HG03066 (cell line): Measurements from ENCODE around the gene LCP1.
"Not testable (repeated sequence)": the region's sequence is repeated elsewhere in the genome, so short reads cannot be mapped to it uniquely, and the experiment has no call there.

Experiments
- ATAC-seq: cut with Tn5 transposase; IDR thresholded peaks from one replicate; pipeline ENCODE4 v1.9.1; 2021; ENCODE audit warnings: low read depth; ENCODE audit not compliant: unreplicated experiment

Gene LCP1, protein sequence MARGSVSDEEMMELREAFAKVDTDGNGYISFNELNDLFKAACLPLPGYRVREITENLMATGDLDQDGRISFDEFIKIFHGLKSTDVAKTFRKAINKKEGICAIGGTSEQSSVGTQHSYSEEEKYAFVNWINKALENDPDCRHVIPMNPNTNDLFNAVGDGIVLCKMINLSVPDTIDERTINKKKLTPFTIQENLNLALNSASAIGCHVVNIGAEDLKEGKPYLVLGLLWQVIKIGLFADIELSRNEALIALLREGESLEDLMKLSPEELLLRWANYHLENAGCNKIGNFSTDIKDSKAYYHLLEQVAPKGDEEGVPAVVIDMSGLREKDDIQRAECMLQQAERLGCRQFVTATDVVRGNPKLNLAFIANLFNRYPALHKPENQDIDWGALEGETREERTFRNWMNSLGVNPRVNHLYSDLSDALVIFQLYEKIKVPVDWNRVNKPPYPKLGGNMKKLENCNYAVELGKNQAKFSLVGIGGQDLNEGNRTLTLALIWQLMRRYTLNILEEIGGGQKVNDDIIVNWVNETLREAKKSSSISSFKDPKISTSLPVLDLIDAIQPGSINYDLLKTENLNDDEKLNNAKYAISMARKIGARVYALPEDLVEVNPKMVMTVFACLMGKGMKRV

DNA sequence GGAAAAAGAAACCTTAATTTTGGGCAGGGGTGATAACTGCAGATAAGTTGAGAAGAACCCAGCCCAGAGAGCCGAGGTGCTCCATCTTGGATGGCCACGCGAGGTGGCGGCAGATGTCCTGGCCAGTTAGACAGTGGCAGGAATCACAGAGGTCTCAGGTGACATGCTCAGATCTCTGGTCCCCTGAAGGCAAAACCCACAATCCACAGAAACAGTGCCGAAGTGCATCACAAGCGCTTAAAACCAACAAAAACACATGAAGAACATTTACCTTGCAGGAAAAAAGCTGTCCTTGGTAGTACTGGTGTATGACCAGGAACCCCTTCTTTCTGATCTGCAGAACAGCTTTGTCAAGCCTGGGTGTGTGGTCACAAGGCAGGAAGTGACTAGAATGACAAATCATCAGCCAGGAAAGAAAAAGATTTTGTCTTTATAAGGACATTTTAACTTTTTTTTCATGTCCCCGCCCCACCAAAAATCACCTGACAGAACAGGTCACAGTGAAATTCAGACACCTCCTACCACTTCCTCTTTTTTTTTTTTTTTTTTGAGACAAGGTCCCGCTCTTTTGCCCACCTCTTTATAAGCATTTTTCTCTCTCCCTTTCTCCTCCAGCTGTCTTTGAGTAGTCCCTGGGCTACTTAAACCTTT is at the start of gene LCP1:
TSS of gene LCP1 (minus strand) at position 338 of the 651 bp plus-strand sequence. CDS start 22,515 bp downstream, outside the sequence.
- ATAC-seq = peak; percentile 61

DNA sequence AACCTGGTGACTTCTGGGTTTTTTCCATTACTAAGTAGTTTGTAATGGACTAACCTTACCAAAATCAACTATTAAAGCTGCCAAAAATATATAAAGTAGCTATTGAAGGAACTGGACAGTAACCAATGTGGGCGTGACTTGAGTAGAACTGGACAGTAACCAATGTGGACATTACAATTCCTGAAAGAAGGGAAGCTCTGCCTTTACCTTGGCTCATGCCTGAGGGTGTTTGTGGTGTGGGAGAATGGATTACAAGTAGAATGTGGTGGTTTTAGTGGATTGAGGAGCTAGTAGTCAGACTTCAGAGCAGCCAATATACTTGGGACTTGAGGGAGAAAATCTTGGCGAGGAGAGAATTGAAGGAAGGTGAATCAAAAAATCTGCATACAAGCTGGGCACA is 47.3 kb upstream of the LCP1 start:
- ATAC-seq = no peak

GRCh38 chr13:46220234-46220633 is 38.3 kb upstream of the LCP1 start:
- ATAC-seq = not testable (repeated sequence)

DNA sequence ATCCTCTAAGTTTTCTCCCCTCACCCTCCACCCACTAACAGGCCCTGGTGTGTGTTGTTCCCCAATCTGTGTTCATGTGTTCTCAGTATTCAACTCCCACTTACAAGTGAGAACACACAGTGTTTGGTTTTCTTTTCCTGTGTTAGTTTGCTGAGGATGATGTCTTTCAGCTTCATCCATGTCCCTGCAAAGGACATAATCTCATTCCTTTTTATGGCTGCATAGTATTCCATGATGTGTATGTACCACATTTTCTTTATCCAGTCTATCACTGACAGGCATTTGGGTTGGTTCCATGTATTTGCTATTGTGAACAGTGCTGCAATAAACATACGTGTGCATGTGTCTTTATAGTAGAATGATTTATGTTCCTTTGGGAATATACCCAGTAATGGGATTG is 32.8 kb upstream of the LCP1 start:
- ATAC-seq = not testable (repeated sequence)

DNA sequence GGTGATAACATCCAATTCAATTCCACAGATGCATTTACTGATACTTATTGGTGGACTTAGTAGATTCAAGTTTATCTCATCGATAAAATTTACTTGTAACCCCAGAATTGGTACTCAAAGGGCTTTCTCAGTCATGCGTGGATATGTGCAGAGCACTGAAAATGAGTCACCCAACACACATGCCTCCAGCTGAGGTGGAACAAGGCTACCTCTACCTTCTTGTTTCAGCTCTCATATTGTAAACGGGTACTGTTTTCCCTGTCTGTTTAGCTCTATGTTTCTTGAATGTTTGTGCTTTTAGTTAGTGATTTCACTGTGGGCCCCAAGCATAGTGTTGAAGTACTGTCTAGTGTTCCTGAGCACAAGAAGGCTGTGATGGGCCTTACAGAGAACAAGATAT is 31.3 kb upstream of the LCP1 start:
- no peak for ATAC-seq

GRCh38 chr13:46211483-46212351 is 29.7 kb upstream of the LCP1 start, which contains the start of gene LRRC63:
TSS of gene LRRC63 (plus strand) at chr13:46211928. CDS start at chr13:46213035, 1,107 bp downstream.
- ATAC-seq = peak; percentile 94

DNA sequence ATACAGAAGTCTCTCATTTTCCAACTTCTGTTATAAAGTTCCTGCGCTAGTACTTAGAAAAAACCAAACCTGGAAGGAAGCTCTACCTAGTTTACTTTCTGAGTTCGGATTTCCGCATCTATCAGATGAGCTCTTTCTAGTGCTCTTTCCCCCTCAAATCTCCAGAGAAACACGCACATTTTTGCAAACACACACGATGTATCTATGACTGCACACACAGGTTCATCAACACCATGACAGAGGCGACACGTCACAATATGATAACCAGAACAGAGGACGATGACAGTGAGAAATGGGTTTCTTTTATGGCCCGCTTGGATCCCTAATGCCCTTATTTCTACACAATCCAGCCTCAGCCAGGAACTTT is 29.1 kb upstream of the LCP1 start:
- peak; percentile 29 for ATAC-seq

GRCh38 chr13:46210362-46211083 is 28.5 kb upstream of the LCP1 start:
- no peak for ATAC-seq

DNA sequence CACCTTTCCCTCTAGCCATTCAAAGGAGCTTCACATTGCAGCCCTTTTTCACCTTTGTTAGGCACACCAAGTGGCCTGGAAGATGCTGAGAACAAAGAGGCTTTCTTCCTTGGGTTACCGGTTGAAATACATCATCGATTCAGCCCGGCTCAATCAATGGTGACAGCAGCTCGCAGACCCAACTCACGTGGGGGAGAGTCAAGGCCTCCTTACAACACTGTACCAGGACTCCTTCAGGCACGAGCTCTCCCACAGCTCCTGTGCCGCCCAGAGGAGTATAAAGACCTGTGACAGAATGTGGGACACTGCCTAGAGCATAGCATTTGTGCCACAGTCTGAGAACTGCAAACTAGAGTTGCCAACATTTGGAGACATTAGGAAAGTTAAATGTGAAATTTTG is 25.9 kb upstream of the LCP1 start:
- ATAC-seq = no peak

DNA sequence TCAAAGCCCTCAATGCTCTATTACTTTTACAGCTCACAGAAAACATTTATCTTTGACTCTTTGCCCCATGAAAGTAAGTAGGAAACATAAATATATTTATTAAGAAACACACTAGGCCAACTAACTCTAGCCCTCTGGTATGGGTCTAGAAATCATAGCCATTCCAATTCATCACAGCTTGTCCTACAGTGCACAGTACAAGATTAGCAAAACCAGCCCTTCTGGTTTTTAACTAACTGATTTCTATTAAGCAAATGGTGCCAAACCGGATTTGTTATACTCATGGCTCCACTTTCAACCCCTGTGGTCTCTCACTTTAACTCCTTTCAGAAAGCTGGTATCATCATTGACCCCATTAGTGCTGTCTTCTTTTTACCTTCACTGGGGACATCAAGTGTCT is 24.2 kb upstream of the LCP1 start:
- ATAC-seq = no peak

GRCh38 chr13:46202966-46203365 is 21.0 kb upstream of the LCP1 start:
- ATAC-seq = no peak

DNA sequence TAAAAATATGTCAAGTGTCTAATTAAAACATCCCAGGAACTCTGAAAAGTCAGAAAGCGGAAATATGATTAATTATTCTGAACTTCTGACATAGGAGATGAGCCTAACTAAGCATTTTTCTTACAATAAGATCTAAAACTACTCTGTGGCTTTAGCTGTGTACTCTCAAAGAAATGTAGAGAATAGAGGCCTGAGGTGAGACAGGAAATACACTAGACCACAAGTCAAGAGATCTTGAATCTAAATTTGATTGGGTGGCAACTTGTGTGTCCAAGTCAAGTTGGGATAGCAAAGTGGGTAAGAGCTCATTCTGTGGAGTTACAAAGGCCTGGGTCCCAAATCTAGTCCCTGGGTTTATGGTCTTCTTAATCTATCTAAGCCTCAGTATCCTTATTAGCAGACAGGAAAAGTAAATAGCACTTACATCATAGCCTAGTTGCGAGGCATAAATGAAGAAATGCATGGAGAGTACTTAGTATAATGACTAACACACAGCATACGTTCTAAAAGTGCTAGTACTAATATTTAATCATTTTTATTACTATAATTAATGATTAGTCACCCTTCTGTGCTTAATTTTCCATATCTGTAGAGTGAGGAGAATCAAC is 20.3 kb upstream of the LCP1 start:
- no peak for ATAC-seq

DNA sequence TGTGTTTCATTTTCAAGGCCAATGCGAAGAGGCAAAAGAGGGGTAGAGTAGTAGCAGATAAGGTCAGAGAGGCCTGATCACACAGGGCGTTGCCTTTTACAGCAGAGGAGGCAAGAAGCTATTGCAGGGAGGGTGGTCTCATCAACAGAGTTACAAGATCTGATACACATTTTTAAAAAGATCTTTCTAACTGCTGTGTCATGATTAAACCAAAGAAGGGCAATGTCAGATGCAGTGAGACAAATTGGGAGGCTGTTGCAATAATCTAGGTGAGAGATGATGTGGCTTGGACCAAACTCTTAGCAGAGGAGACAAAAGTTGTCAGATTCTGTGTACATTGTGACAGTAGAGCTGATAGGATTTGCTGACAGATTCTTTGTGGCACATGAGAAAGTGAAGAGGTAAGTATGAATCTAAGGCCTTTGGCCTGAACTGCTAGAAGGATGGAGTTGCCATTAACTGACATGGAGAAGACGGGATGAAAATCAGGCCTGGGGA is 16.8 kb upstream of the LCP1 start:
- ATAC-seq = no peak

DNA sequence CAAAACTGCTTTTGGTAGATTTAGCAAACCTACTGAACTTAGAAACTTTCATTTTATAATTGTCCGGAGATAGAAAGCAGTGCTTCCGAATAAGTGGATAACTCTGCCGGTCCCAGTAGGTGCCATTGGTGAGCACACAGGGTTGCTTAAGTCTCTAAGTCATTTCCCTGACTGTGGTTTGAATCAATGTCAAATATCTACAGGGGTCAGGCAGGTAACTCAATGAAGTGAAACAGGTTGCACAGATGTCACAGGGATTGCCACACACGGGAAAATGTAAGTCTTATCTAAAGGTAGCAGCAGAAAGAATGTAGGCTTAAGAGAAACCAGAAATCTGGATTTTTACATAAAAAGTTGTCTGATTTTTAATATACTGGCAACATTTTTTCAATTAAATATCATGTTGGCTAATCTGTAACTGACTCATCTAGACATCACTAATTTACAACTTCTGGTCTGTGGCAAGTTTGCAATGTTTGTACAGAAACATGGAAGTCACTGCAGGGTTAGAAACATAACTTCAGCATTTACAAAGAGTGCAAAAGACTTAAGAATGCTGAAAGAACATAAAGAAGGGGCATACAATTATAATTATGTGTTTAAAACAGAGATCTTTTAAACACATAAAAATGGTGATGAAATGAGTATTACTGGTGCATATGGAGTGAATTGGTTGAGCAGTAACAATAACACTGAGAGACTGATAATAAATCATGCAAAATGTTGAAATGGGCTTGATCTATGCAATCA is 15.5 kb upstream of the LCP1 start:
- ATAC-seq = no peak

- no peak for ATAC-seq
Measured at GRCh38 chr13:46195016-46195415, 13.0 kb upstream of the LCP1 start.

GRCh38 chr13:46192412-46192811 is 10.4 kb upstream of the LCP1 start:
- no peak for ATAC-seq

DNA sequence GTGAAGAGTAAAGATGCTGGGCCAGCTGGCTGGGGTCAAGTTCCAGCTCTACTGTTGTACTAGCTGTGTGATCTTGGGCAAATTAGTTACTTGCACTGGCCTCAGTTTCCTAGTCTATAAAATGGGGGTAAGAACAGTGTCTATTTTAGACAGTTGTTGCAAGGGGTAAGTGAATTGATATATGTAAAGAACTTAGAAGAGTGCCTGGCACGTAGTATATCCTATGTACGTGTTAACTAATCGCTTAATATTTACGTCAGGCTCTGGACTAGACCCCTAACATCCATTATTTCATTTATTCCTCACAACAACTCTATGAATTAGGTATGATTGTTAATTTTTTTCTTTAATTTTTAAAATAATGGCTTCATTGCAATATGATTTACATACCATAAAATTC is 3.7 kb upstream of the LCP1 start:
- ATAC-seq = no peak

DNA sequence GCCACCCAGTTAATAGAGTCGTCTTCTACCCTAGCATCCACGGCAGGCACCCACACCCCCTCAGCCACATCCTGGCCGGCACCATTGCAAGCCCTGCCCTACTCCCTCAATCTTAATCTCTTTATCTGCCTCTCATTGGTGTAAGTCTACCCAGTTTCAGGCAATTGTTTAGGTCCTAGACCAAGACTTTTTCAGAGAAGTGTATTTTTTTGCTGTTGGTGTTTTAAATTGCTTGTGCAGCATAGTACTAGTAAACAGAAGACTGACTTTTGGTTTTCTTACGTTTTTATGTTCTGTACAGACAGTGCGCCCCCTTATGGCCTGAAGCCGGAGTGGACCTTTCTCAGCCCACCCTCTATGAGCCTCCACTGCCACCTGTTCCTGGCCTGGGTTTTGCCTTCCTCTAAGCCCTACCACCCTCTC is 2.3 kb upstream of the LCP1 start:
- ATAC-seq = peak; percentile 39
